Effector memory CD8-positive, alpha-beta T cell (primary cell): ENCODE measurements around the gene ZNF783.

Experiments used
- ATAC-seq: fragments of 150-1000 bp; cut with Tn5 transposase; replicated peaks from 2 replicates; pipeline ENCODE4 v1.10.0; 2021; ENCODE audit warnings: mild to moderate bottlenecking, moderate library complexity
- DNase-seq, 3 experiments: peaks; one replicate each; pipeline ENCODE4 v3.0.0; 2021
- H3K27ac Mint-ChIP-seq, 2 donors: one replicate each; pipeline ENCODE4 v1.8.0; 2022; ENCODE audit warnings: mild to moderate bottlenecking in 2 of 2, mixed read lengths in 2 of 2, moderate library complexity in 2 of 2
- H3K27me3 Mint-ChIP-seq, 2 donors: one replicate each; pipeline ENCODE4 v1.8.0; 2022; ENCODE audit warnings: mixed read lengths in 2 of 2
- H3K36me3 Mint-ChIP-seq: one replicate; pipeline ENCODE4 v1.8.0; 2022; ENCODE audit warnings: mild to moderate bottlenecking, moderate library complexity, mixed read lengths; ENCODE audit not compliant: insufficient read depth
- H3K4me1 Mint-ChIP-seq, 2 donors: one replicate each; pipeline ENCODE4 v1.8.0; 2022; ENCODE audit warnings: low read depth in 2 of 2, mixed read lengths in 2 of 2
- H3K4me3 Mint-ChIP-seq, 2 donors: one replicate each; pipeline ENCODE4 v1.8.0; 2022; ENCODE audit warnings: mild to moderate bottlenecking in 2 of 2, mixed read lengths in 2 of 2, moderate library complexity in 2 of 2
- H3K9me3 Mint-ChIP-seq, 2 donors: one replicate each; pipeline ENCODE4 v1.8.0; 2022; ENCODE audit warnings: mixed read lengths in 2 of 2

ZNF783 gene

GRCh38 chr7:149302865-149303264 lies 40.9 kb downstream of the ZNF783 start:
- H3K4me1 Mint-ChIP-seq, result no peaks in the 10 kb centered on the region
- H3K4me3 Mint-ChIP-seq, result no peak overlapping the region
- no peak overlapping the region for H3K27ac Mint-ChIP-seq
- no peaks in the 10 kb centered on the region for H3K9me3 Mint-ChIP-seq
- ATAC-seq (no peak), DNase-seq (no peak)
- peaks cover 8 to 27% of the 10 kb centered on the region in 2 donors for H3K27me3 Mint-ChIP-seq
- no peaks in the 10 kb centered on the region for H3K36me3 Mint-ChIP-seq

- H3K4me1 Mint-ChIP-seq, result no peaks in the 10 kb centered on the region
- H3K4me3 Mint-ChIP-seq, result no peak overlapping the region
- ATAC-seq (no peak), DNase-seq (no peak)
- H3K27ac Mint-ChIP-seq, result no peak overlapping the region
- peaks cover 8 to 27% of the 10 kb centered on the region in 2 donors for H3K27me3 Mint-ChIP-seq
- H3K9me3 Mint-ChIP-seq, result no peaks in the 10 kb centered on the region
- no peaks in the 10 kb centered on the region for H3K36me3 Mint-ChIP-seq
Observed at GRCh38 chr7:149304006-149304405, 42.0 kb downstream of the ZNF783 start.

DNA sequence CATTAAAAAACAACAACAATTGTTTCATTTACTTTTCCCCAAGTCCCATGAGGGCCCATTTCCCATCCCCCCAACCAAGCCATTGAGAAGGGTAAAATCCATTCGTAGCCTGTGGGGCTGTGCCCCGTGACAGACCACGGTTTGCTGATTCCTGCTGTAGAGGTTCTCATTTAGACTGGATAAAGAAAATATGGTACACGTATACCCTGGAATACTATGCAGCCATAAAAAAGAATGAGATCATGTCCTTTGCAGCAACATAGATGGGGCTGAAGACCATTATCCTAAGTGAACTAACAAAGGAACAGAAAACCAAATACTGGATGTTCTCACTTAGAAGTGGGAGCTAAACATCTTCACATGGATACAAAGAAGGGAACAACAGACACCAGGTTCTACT lies 44.9 kb downstream of the ZNF783 start:
- Mint-ChIP-seq H3K27me3 (peaks cover 5 to 27% of the 10 kb centered on the region in 2 donors), H3K9me3 (no peaks in the 10 kb centered on the region), H3K36me3 (peaks cover 3% of the 10 kb centered on the region), H3K27ac (no peak overlapping the region), H3K4me1 (peaks cover 0 to 4% of the 10 kb centered on the region in 2 donors), H3K4me3 (no peak overlapping the region)
- ATAC-seq, result no peak
- DNase-seq, result no peak

GRCh38 chr7:149307775-149308501 lies 45.9 kb downstream of the ZNF783 start:
- Mint-ChIP-seq H3K27ac (no peak overlapping the region), H3K27me3 (peaks cover 0 to 20% of the 10 kb centered on the region in 2 donors), H3K4me3 (no peak overlapping the region), H3K9me3 (no peaks in the 10 kb centered on the region), H3K36me3 (peaks cover 3% of the 10 kb centered on the region), H3K4me1 (peaks cover 0 to 4% of the 10 kb centered on the region in 2 donors)
- DNase-seq, result no peak
- ATAC-seq, result no peak

DNA sequence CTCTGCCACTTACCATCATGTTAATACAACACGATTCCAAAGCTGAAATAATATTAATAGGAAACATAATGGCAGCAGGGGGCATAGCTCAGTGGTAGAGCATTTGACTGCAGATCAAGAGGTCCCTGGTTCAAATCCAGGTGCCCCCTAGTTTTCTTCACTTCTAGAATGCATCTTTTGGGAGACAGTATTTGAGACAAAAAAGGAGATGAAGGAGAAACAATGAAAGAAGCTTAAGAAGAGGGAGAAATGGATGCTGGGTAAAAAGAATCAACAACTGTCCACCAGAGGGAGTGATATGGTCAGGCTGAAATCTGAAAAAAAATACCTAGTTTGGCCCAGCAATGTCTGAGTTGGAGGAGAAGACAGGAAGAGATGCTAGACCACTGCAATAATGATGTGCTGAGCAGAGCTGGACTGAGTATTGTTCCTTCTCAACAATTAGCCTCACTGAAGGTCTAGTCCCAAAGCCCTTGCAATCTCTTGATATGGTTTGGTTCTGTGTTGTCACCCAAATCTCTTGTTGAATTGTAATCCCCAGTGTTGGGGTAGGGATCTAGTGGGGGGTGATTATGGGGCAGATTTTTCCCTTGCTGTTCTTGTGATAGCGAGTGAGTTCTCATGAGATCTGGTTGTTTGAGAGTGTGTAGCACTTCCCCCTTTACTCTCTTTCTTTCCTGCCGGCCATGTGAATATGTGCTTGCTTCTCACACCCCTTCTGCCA lies 48.3 kb downstream of the ZNF783 start:
- DNase-seq (no peak), ATAC-seq (peak; percentile 64)
- Mint-ChIP-seq H3K27ac (peak overlapping the region in 1 of 2 donors; percentile 0), H3K9me3 (no peaks in the 10 kb centered on the region), H3K4me1 (peaks cover 0 to 4% of the 10 kb centered on the region in 2 donors), H3K27me3 (peaks cover 0 to 14% of the 10 kb centered on the region in 2 donors), H3K36me3 (peaks cover 3% of the 10 kb centered on the region), H3K4me3 (no peak overlapping the region)

DNA sequence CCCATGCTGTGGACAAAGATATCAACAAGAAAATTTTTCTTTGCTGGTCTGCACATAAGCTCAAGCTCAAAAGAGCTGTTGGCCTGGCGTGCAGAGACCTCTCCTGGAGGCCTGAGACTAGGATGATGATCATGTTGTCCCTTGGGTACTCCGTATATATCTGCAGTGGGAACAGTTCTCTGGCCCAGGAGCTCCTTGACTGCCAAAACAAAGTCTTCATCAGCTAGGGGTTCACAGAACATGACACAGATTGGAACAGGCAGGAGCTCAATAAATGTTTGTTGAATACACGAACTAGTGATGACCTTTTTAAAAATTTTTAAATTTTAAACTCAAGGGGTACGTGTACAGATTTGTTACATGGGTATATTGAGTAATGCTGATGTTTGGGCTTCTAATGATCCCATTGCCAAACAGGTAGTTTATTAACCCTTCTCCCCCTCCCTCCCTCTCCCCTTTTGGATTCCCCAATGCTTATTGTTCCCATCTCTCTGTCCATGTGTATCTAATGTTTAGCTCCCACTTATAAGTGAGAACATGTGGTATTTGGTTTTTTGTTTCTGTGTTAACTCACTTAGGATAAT lies 49.1 kb downstream of the ZNF783 start:
- Mint-ChIP-seq H3K27ac (peak overlapping the region in 1 of 2 donors; percentile 38), H3K4me3 (no peak overlapping the region), H3K27me3 (peaks cover 0 to 6% of the 10 kb centered on the region in 2 donors), H3K4me1 (peaks cover 0 to 4% of the 10 kb centered on the region in 2 donors), H3K9me3 (no peaks in the 10 kb centered on the region), H3K36me3 (peaks cover 3% of the 10 kb centered on the region)
- ATAC-seq (no peak), DNase-seq (no peak)

- no peak for DNase-seq
- no peaks in the 10 kb centered on the region for H3K9me3 Mint-ChIP-seq
- no peak overlapping the region for H3K4me3 Mint-ChIP-seq
- no peak for ATAC-seq
- H3K36me3 Mint-ChIP-seq, result peaks cover 3% of the 10 kb centered on the region
- H3K27ac Mint-ChIP-seq, result no peak overlapping the region
- peaks cover 0 to 4% of the 10 kb centered on the region in 2 donors for H3K4me1 Mint-ChIP-seq
- H3K27me3 Mint-ChIP-seq, result peaks cover 9 to 12% of the 10 kb centered on the region in 2 donors
Observed at GRCh38 chr7:149313981-149314380, 52.0 kb downstream of the ZNF783 start.

GRCh38 chr7:149316606-149317005 lies 54.6 kb downstream of the ZNF783 start:
- no peak for ATAC-seq
- no peak for DNase-seq
- Mint-ChIP-seq H3K27me3 (peaks cover 33 to 35% of the 10 kb centered on the region in 2 donors), H3K9me3 (no peaks in the 10 kb centered on the region), H3K4me1 (peaks cover under 1 to 2% of the 10 kb centered on the region in 2 donors), H3K4me3 (no peak overlapping the region), H3K36me3 (no peaks in the 10 kb centered on the region), H3K27ac (no peak overlapping the region)

GRCh38 chr7:149317496-149317895 lies 55.5 kb downstream of the ZNF783 start:
- H3K36me3 Mint-ChIP-seq, result no peaks in the 10 kb centered on the region

DNA sequence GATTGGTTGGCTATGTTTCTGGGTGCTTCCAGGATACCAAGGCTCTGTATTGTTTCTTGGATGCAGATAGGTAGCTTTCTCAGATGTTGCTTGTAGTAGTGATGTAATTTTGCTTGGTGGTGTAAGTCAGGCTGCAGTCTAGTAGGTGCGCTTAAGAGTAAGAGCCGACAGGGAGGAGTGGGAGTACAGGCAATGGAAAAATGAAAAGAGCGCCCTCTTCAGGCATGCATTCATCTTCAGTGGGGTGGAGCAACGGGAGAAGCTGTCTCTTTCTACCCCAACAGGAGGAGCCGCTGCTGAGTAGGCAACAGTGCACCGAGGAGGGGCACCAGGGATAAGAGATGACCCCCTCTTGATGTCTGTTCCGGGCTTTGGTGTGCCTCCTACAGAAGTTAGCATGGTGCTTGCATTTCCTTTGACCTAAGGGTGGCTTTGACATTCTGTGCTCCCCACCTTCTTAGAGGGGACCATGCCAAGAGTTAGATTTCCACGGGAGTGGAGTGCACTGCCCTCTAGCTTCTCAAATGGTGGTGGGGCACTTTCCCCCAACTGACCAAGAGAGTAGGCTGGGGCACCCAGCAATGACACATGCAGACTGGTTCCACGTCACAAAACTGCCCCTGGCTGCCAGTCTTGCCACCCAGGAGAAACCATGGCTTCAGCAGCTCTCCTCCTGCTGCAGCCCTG lies 56.1 kb downstream of the ZNF783 start:
- ATAC-seq (no peak), DNase-seq (no peak)
- Mint-ChIP-seq H3K27ac (no peak overlapping the region), H3K36me3 (no peaks in the 10 kb centered on the region), H3K4me1 (peaks cover 6 to 14% of the 10 kb centered on the region in 2 donors), H3K27me3 (peaks cover 36 to 44% of the 10 kb centered on the region in 2 donors), H3K4me3 (no peak overlapping the region), H3K9me3 (no peaks in the 10 kb centered on the region)

More at GRCh38 chr7:149317496-149317895, 55.5 kb downstream of the ZNF783 start:
- Mint-ChIP-seq H3K4me3 (no peak overlapping the region), H3K27me3 (peaks cover 36 to 44% of the 10 kb centered on the region in 2 donors), H3K9me3 (no peaks in the 10 kb centered on the region), H3K27ac (no peak overlapping the region), H3K4me1 (peaks cover 6 to 11% of the 10 kb centered on the region in 2 donors)
- ATAC-seq, result no peak
- DNase-seq, result no peak

- ATAC-seq (no peak), DNase-seq (no peak)
- H3K36me3 Mint-ChIP-seq, result no peaks in the 10 kb centered on the region
- H3K4me3 Mint-ChIP-seq, result no peak overlapping the region
- H3K27me3 Mint-ChIP-seq, result peaks cover 36 to 44% of the 10 kb centered on the region in 2 donors
- H3K27ac Mint-ChIP-seq, result no peak overlapping the region
- peaks cover 6 to 14% of the 10 kb centered on the region in 2 donors for H3K4me1 Mint-ChIP-seq
- no peaks in the 10 kb centered on the region for H3K9me3 Mint-ChIP-seq
Observed at GRCh38 chr7:149319376-149319775, 57.4 kb downstream of the ZNF783 start.

DNA sequence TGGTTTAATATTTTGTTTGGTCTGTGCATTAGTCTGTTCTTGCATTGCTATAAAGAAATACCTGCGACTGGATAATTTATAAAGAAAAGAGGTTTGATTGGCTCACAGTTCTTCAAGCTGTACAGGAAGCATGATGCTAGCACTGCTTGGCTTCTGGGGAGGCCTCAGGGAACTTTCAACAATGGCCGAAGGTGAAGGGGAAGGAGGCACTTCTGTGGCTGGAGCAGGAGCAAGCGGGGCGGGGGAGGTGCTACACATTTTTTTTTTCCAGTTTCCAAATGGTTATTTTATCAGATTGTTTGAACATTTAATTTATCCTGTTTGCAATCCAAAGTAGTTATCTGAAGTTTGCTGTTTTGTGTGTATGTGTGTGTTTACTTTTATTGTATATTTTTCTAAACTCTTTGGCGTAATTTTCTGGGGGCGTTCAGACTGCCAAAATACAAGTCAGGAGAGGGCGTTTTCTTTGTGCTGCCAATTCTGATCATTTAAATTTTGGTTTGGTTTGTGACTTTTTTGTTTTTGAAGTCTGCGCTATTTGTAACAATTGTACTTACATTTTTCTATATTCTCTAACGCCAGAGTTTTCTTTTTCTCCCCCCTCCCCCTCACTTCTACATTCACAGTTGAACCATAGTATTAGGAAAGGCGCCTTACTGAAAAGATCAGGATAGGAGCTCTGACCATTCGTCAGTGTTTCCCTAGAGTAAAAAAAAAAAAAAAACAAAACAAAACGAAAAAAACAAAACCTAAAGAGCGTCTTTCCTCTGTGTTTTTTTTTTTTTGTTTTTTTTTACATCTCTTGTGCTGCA lies 58.5 kb downstream of the ZNF783 start:
- peaks cover 36 to 44% of the 10 kb centered on the region in 2 donors for H3K27me3 Mint-ChIP-seq
- no peak for DNase-seq
- no peak for ATAC-seq
- peak overlapping the region in 1 of 2 donors; percentile 30 for H3K27ac Mint-ChIP-seq
- H3K4me3 Mint-ChIP-seq, result no peak overlapping the region
- H3K4me1 Mint-ChIP-seq, result peaks cover 6 to 14% of the 10 kb centered on the region in 2 donors
- no peaks in the 10 kb centered on the region for H3K9me3 Mint-ChIP-seq
- no peaks in the 10 kb centered on the region for H3K36me3 Mint-ChIP-seq
